Measurements from ENCODE around the gene ENDOV. TPM values are rescaled to one million over a fixed set of nuclear protein-coding genes. Genes with fewer than 3 reads are reported as not detected.

Gene ENDOV
- total RNA-seq, 2 donors from 2014 or later, result 3.8 to 4.9 TPM

DNA sequence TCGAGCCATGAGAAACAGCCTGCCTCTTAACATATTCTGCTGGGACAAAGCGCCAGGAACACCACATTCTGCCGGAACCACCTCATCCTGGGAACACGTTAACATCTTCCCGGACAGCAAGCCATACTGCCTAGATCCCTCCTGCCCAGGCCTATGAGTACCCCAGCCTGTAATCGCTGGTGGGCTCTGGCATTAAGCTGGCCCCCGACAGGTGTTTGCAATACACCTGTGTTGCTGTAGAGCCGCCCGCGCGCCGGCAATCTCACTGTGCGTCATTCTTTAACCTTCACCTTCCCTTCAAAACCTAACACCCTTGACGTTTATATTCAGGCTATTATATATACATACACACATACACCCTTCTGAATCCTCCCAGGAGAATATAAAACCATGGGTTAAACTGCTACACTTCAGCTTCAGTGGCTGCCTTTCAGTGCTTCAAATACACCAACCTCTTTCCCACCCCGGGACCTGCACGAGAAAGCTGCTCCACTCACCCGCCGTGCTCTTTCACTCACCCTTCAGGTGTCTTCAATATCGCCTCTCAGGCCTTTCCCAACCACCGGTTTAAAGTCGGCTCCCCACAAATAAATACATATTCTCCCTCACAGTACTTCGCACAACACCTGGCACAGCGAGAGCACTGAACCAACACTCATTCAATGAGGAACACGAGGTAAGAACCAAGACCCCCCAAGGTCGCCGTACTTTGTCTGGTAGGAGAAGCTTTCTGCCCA lies 1.0 kb upstream of the ENDOV start:
- TF ChIP-seq, protein P1, sequence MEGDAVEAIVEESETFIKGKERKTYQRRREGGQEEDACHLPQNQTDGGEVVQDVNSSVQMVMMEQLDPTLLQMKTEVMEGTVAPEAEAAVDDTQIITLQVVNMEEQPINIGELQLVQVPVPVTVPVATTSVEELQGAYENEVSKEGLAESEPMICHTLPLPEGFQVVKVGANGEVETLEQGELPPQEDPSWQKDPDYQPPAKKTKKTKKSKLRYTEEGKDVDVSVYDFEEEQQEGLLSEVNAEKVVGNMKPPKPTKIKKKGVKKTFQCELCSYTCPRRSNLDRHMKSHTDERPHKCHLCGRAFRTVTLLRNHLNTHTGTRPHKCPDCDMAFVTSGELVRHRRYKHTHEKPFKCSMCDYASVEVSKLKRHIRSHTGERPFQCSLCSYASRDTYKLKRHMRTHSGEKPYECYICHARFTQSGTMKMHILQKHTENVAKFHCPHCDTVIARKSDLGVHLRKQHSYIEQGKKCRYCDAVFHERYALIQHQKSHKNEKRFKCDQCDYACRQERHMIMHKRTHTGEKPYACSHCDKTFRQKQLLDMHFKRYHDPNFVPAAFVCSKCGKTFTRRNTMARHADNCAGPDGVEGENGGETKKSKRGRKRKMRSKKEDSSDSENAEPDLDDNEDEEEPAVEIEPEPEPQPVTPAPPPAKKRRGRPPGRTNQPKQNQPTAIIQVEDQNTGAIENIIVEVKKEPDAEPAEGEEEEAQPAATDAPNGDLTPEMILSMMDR (IDR thresholded peaks at IDR 0.05), result no peak
- no peaks in the 10 kb centered on the region for H3K9me3 ChIP-seq
- H3K4me1 ChIP-seq, result peaks cover 0 to 30% of the 10 kb centered on the region in 2 donors
- peaks cover 14% of the 10 kb centered on the region for H3K36me3 ChIP-seq
- H3K27ac ChIP-seq, result no peak overlapping the region
- H3K4me3 ChIP-seq, result peak overlapping the region; percentile 70 to 93
- no peak for DNase-seq (ENCODE audit: low spot score)
- H3K27me3 ChIP-seq, result no peaks in the 10 kb centered on the region

DNA sequence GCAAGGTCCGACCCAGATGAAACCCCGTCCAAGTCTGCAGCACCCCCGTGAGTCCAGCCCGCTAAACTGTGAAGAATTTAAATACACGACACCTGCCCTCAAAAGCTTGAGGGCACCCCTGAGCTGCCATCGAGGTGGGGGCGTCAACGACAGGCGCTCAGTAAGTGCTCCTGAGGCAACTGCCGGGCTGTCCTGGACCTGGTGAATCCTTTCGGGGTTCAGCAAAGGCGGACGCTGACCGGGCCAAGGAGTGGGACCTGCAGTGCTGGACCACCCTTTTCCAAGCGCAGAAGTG lies 512 bp upstream of the ENDOV start:
- DNase-seq (ENCODE audit: low spot score), result no peak
- H3K27ac ChIP-seq, result peak overlapping the region; percentile 95
- TF ChIP-seq, protein P1 (IDR thresholded peaks at IDR 0.05), result no peak

DNA sequence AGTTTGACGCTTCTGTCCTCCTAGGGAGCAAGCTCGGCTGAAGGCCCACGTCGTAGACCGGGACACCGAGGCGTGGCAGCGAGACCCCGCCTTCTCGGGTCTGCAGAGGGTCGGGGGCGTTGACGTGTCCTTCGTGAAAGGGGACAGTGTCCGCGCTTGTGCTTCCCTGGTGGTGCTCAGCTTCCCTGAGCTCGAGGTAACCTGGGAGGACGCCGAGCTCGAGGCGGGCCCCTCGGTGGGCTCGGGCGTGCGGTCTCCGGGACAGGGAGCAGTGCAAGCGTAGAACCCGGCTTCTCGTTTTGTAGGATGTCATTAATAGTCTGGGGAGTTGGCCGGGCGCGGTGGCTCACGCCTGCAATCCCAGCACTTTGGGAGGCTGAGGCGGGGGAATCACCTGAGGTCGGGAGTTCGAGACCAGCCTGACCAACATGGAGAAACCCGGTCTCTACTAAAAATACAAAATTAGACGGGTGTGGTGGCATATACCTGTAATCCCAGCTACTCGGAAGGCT lies 715 bp downstream of the ENDOV start:
- Histone ChIP-seq H3K27me3 (no peaks in the 10 kb centered on the region), H3K4me1 (peaks cover 0 to 30% of the 10 kb centered on the region in 2 donors), H3K27ac (peak overlapping the region; percentile 95), H3K4me3 (peak overlapping the region; percentile 70 to 93), H3K36me3 (peaks cover 14% of the 10 kb centered on the region), H3K9me3 (no peaks in the 10 kb centered on the region)
- DNase-seq (ENCODE audit: low spot score), result no peak
- TF ChIP-seq, protein P1 (IDR thresholded peaks at IDR 0.05), result no peak

More for the DNA sequence above, 512 bp upstream of the ENDOV start:
- no peaks in the 10 kb centered on the region for H3K9me3 ChIP-seq
- H3K36me3 ChIP-seq, result peaks cover 14% of the 10 kb centered on the region
- H3K4me3 ChIP-seq, result peak overlapping the region; percentile 70 to 93
- no peaks in the 10 kb centered on the region for H3K27me3 ChIP-seq
- H3K4me1 ChIP-seq, result peaks cover 0 to 30% of the 10 kb centered on the region in 2 donors

DNA sequence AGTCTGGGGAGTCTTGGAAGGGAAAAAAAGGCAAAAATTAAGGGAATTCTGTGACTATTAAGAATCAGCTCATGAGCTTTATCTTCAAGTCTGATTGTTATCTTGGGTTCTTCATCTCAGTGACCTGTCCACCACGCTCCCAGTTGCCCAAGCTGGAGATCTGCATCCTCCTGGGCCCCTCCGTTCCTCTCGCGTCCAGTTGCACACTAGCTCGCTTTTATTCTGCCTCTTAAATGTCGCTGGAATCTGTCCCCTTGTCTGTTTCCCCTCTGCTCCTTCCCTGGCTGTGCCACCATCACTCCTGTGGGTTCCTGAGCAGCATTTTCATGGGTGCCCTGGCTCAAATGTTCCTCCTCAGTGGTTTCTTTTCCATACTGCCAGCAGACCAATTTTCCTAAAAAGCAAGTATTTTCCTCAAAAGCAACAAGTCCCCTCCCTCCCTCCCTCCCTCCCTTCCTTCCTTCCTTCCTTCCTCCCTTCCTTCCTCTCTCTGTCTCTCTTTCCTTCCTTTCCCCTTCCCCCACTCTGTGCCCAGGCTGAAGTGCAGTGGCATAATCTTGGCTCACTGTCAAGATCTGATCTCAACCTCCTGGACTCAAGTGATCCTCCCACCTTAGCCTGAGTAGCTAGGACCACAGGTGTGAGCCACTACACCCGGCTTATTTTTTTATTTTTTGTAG lies 1.4 kb downstream of the ENDOV start:
- Histone ChIP-seq H3K36me3 (peaks cover 14% of the 10 kb centered on the region), H3K27ac (no peak overlapping the region), H3K27me3 (no peaks in the 10 kb centered on the region), H3K9me3 (no peaks in the 10 kb centered on the region), H3K4me1 (peaks cover 0 to 30% of the 10 kb centered on the region in 2 donors), H3K4me3 (peak overlapping the region in 1 of 2 donors; percentile 93)
- DNase-seq (ENCODE audit: low spot score), result no peak
- TF ChIP-seq, protein P1 (IDR thresholded peaks at IDR 0.05), result no peak

DNA sequence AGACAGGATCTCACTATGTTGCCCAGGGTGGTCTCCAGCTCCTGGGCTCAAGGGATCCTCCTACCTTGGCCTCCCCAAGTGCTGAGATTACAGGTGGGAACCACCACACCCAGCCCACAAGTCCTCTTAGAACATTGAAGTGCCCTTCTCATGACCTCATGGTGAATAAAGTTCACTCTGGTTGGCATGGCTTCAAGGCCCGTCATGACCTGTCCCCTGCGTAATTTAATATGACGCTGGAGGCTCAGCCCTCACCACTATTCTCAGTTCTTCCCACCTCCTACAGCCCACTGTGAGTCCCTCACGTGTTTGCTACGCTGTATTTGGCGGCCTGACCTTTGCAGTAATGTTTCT lies 1.9 kb downstream of the ENDOV start:
- no peaks in the 10 kb centered on the region for H3K9me3 ChIP-seq
- H3K4me1 ChIP-seq, result peaks cover 0 to 30% of the 10 kb centered on the region in 2 donors
- H3K27me3 ChIP-seq, result no peaks in the 10 kb centered on the region
- H3K36me3 ChIP-seq, result peaks cover 14% of the 10 kb centered on the region
- TF ChIP-seq, protein P1 (IDR thresholded peaks at IDR 0.05), result no peak
- H3K4me3 ChIP-seq, result no peak overlapping the region
- H3K27ac ChIP-seq, result no peak overlapping the region
- no peak for DNase-seq (ENCODE audit: low spot score)

All from right atrium auricular region (tissue), 2 donors.